IMR-90 (cell line): ENCODE data around the gene GAL3ST2. TPM values are rescaled to one million over a fixed set of nuclear protein-coding genes. Genes with fewer than 3 reads are reported as not detected.

ENCODE experiments used
- ATAC-seq: fragments of 200-7000 bp; cut with Tn5 transposase; 2 replicates; pipeline ENCODE4 v1.9.1; 2020; ENCODE audit warnings: low read depth, mild to moderate bottlenecking, moderate library complexity
- BruUV-seq: library from RNA; stranded (reverse); fragments of 400-500 nt; replicated peaks from 2 replicates; lab custom pipeline; 2021; lab: Mats Ljungman, UMichigan
- CTCF ChIA-PET: fragments of 300-600 bp; formaldehyde crosslinking; extraction: SDS; loops from one replicate; lab custom pipeline; 2021; ENCODE audit warnings: antibody characterized with exemption; lab: Yijun Ruan, JAX
- POLR2A ChIA-PET: fragments of 300-600 bp; sonication (Branson Sonifier 250); formaldehyde crosslinking; loops from one replicate; lab custom pipeline; 2022; ENCODE audit warnings: antibody characterized with exemption; ENCODE audit not compliant: unreplicated experiment; lab: Charles Lee
- DNase-seq: peaks from one replicate; pipeline ENCODE4 v3.0.0; 2013
- H2AFZ ChIP-seq: replicated peaks from 2 replicates; pipeline ENCODE3; 2013; ENCODE audit warnings: low read length, mild to moderate bottlenecking; ENCODE audit not compliant: poor library complexity
- H2AK5ac ChIP-seq: 2 replicates; pipeline ENCODE4 v1.6.1; 2013; ENCODE audit warnings: low read depth, low read length, inconsistent platforms
- H2AK9ac ChIP-seq: replicated peaks from 2 replicates; pipeline ENCODE3; 2013; ENCODE audit warnings: mild to moderate bottlenecking, low read depth, low read length, moderate library complexity; ENCODE audit not compliant: poor library complexity
- H2BK120ac ChIP-seq: 2 replicates; pipeline ENCODE4 v1.6.1; 2013; ENCODE audit warnings: low read depth, low read length, inconsistent platforms
- H2BK15ac ChIP-seq: 3 replicates; pipeline ENCODE4 v1.6.1; 2013; ENCODE audit warnings: low read depth, low read length, inconsistent platforms
- H2BK20ac ChIP-seq: 2 replicates; pipeline ENCODE4 v1.6.1; 2013; ENCODE audit warnings: low read depth, mild to moderate bottlenecking, inconsistent platforms, low read length, moderate library complexity
- H2BK5ac ChIP-seq: 2 replicates; pipeline ENCODE4 v1.6.1; 2013; ENCODE audit warnings: mild to moderate bottlenecking, low read depth, low read length, inconsistent platforms; ENCODE audit not compliant: poor library complexity, severe bottlenecking
- H3K14ac ChIP-seq: replicated peaks from 2 replicates; pipeline ENCODE4 v1.6.1; 2013; ENCODE audit warnings: low read depth, low read length, inconsistent platforms
- H3K18ac ChIP-seq: 2 replicates; pipeline ENCODE4 v1.6.1; 2013; ENCODE audit warnings: low read depth, low read length, control low read depth
- H3K23ac ChIP-seq: 2 replicates; pipeline ENCODE4 v1.6.1; 2013; ENCODE audit warnings: low read depth, low read length, inconsistent platforms
- H3K27ac ChIP-seq: 2 replicates; pipeline ENCODE4 v1.5.1; 2013; ENCODE audit warnings: mild to moderate bottlenecking, control low read depth, low read length; ENCODE audit not compliant: insufficient read depth
- H3K27me3 ChIP-seq: 2 replicates; pipeline ENCODE4 v1.6.1; 2013; ENCODE audit warnings: low read length; ENCODE audit not compliant: control insufficient read depth, insufficient read depth
- H3K36me3 ChIP-seq: 2 replicates; pipeline ENCODE4 v1.6.1; 2013; ENCODE audit warnings: low read length, mixed read lengths; ENCODE audit not compliant: control insufficient read depth, insufficient read depth
- H3K4ac ChIP-seq: 2 replicates; pipeline ENCODE4 v1.6.1; 2013; ENCODE audit warnings: low read depth, low read length, inconsistent platforms
- H3K4me1 ChIP-seq: 2 replicates; pipeline ENCODE4 v1.6.1; 2013; ENCODE audit warnings: low read length, mixed read lengths; ENCODE audit not compliant: control insufficient read depth, insufficient read depth
- H3K4me2 ChIP-seq: 2 replicates; pipeline ENCODE4 v1.6.1; 2013; ENCODE audit warnings: low read depth, mild to moderate bottlenecking, control low read depth, low read length, moderate library complexity
- H3K4me3 ChIP-seq: 2 replicates; pipeline ENCODE4 v1.5.1; 2013; ENCODE audit warnings: low read depth, mild to moderate bottlenecking, control low read depth, low read length, moderate library complexity; ENCODE audit not compliant: insufficient read depth
- H3K56ac ChIP-seq: 2 replicates; pipeline ENCODE4 v1.6.1; 2013; ENCODE audit warnings: low read length, inconsistent platforms; ENCODE audit not compliant: insufficient read depth; ENCODE audit errors: extremely low read depth
- H3K79me1 ChIP-seq, 2 experiments: 2 replicates each; pipeline ENCODE4 v1.6.1; 2013; ENCODE audit warnings: low read length in 2 of 2, inconsistent platforms in 1 of 2, low read depth in 1 of 2
- H3K9ac ChIP-seq: 2 replicates; pipeline ENCODE4 v1.6.1; 2013; ENCODE audit warnings: low read depth, low read length, control low read depth
- H3K9me1 ChIP-seq: 2 replicates; pipeline ENCODE4 v1.6.1; 2013; ENCODE audit warnings: low read length, inconsistent platforms; ENCODE audit not compliant: insufficient read depth
- H3K9me3 ChIP-seq: 2 replicates; pipeline ENCODE4 v1.6.1; 2013; ENCODE audit warnings: low read length; ENCODE audit not compliant: control insufficient read depth, insufficient read depth
- H4K20me1 ChIP-seq: 2 replicates; pipeline ENCODE4 v1.6.1; 2013; ENCODE audit warnings: low read length, inconsistent platforms; ENCODE audit not compliant: insufficient read depth
- H4K5ac ChIP-seq: 2 replicates; pipeline ENCODE4 v1.6.1; 2013; ENCODE audit warnings: mild to moderate bottlenecking, low read depth, low read length, control low read depth
- H4K8ac ChIP-seq, 2 experiments: 2 replicates each; pipeline ENCODE4 v1.6.1; 2013; ENCODE audit warnings: low read depth in 2 of 2, low read length in 2 of 2, control low read depth in 1 of 2, inconsistent platforms in 1 of 2
- H4K91ac ChIP-seq: 2 replicates; pipeline ENCODE4 v1.6.1; 2013; ENCODE audit warnings: low read depth, low read length, inconsistent platforms; ENCODE audit not compliant: insufficient read depth
- BHLHE40 ChIP-seq: fragments of 150-350 bp; IDR thresholded peaks from 2 replicates; pipeline ENCODE4 v1.6.1; 2016; ENCODE audit warnings: mild to moderate bottlenecking, low read depth, low read length
- ELK1 ChIP-seq: fragments of 150-350 bp; IDR thresholded peaks from 2 replicates; pipeline ENCODE4 v1.6.1; 2016; ENCODE audit warnings: low read depth, mild to moderate bottlenecking, low read length, moderate library complexity, borderline replicate concordance
- FOS ChIP-seq: fragments of 150-350 bp; IDR thresholded peaks from 2 replicates; pipeline ENCODE4 v1.6.1; 2016; ENCODE audit warnings: low read depth, low read length
- POLR2A ChIP-seq: IDR thresholded peaks from 2 replicates; pipeline ENCODE4 v1.6.1; 2012; ENCODE audit warnings: mild to moderate bottlenecking, low read depth, low read length
- RAD21 ChIP-seq: IDR thresholded peaks from 2 replicates; pipeline ENCODE4 v1.6.1; 2012; ENCODE audit warnings: low read length, improper control_type of control experiment
- WGBS, 2 experiments: methylation state at CpG; one replicate each; pipeline versions ENCODE4 v1.1.5 to v1.1.7; 2013; ENCODE audit warnings: missing lambda C conversion rate in 2 of 2; ENCODE audit not compliant: insufficient read length in 1 of 2; ENCODE audit errors: extremely low coverage in 2 of 2; 5-methylcytosine and 5-hydroxymethylcytosine counted together
- dilution Hi-C: fragments of 300-500 bp; cut with HindIII; formaldehyde crosslinking; loops from one replicate; pipeline ENCODE4 v1.14.3; 2018; ENCODE audit warnings: low sequenced_read_pairs; ENCODE audit not compliant: unreplicated experiment
- in situ Hi-C: fragments of 300-500 bp; cut with MboI; formaldehyde crosslinking; loops from 3 replicates; pipeline ENCODE4 v1.14.3; 2019; ENCODE audit warnings: low sequenced_read_pairs, inconsistent platforms, mixed read lengths
- intact Hi-C: fragments of 100-400 bp; cut with micrococcal nuclease; formaldehyde crosslinking; loops from 2 replicates; pipeline ENCODE4 v1.10.0; 2022
- polyA plus RNA-seq, 3 experiments: library from polyadenylated mRNA; depleted of rRNA; stranded (reverse); fragments of >200 nt; gene quantifications; 2 replicates each; pipeline ENCODE4 v1.2.3, GENCODE V29; 2012; ENCODE audit warnings: low replicate concordance in 1 of 3
- total RNA-seq: library from RNA; depleted of rRNA; stranded (reverse); fragments of >200 nt; gene quantifications from 2 replicates; pipeline ENCODE4 v1.2.3, GENCODE V29; 2012
- TF ChIP-seq, protein P1 (sequence below): fragments of 150-350 bp; IDR thresholded peaks from 2 replicates; pipeline ENCODE4 v1.6.1; 2017; ENCODE audit warnings: mild to moderate bottlenecking, antibody characterized with exemption, low read length, low read depth

GAL3ST2 gene
- total and polyA plus RNA-seq, 2 of the 4 experiments (the other 2 are of a cell fraction), result 0.07 TPM; not detected in 1

- H2AK9ac ChIP-seq, result no peak overlapping the region
- no peaks in the 10 kb centered on the region for H3K9me3 ChIP-seq
- H3K4me3 ChIP-seq, result no peak overlapping the region
- H3K4me1 ChIP-seq, result peaks cover 3% of the 10 kb centered on the region
- H4K20me1 ChIP-seq, result no peaks in the 10 kb centered on the region
- ATAC-seq (no peak), DNase-seq (no peak)
- no peak overlapping the region for H3K4me2 ChIP-seq
- no peak overlapping the region for H3K27ac ChIP-seq
- TF ChIP-seq BHLHE40 (no peak), RAD21 (no peak), ELK1 (no peak), FOS (no peak), POLR2A (no peak)
- TF ChIP-seq, protein P1, sequence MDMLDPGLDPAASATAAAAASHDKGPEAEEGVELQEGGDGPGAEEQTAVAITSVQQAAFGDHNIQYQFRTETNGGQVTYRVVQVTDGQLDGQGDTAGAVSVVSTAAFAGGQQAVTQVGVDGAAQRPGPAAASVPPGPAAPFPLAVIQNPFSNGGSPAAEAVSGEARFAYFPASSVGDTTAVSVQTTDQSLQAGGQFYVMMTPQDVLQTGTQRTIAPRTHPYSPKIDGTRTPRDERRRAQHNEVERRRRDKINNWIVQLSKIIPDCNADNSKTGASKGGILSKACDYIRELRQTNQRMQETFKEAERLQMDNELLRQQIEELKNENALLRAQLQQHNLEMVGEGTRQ, result no peak
- no peak overlapping the region for H3K14ac ChIP-seq
- no peak overlapping the region for H2BK15ac ChIP-seq
- no peak overlapping the region for H2AK5ac ChIP-seq
- H2BK20ac ChIP-seq, result no peak overlapping the region
- WGBS, 2 experiments, result 80% methylated on average over 3 of the region's 27 CpGs; no CpG with 5 or more reads in 1 of the 2 experiments
- no peak overlapping the region for H3K9ac ChIP-seq
- H3K27me3 ChIP-seq, result peaks cover 8% of the 10 kb centered on the region
- no peaks in the 10 kb centered on the region for H3K79me1 ChIP-seq
- H3K23ac ChIP-seq, result no peak overlapping the region
- H2BK120ac ChIP-seq, result no peak overlapping the region
- no peak overlapping the region for H4K8ac ChIP-seq
- H2BK5ac ChIP-seq, result no peak overlapping the region
- intact Hi-C loops, result no loop called here
- no peak overlapping the region for H3K18ac ChIP-seq
- no peaks in the 10 kb centered on the region for H3K36me3 ChIP-seq
- CTCF ChIA-PET, result no interaction called here
- H4K91ac ChIP-seq, result no peak overlapping the region
- H3K4ac ChIP-seq, result no peak overlapping the region
- no TSS peak for BruUV-seq
- dilution Hi-C loops, result no loop called here
- H3K9me1 ChIP-seq, result no peaks in the 10 kb centered on the region
- H4K5ac ChIP-seq, result no peak overlapping the region
- H2AFZ ChIP-seq, result no peak overlapping the region
- POLR2A ChIA-PET, result no interaction called here
- in situ Hi-C loops, result no loop called here
- H3K56ac ChIP-seq, result no peak overlapping the region
Measured at GRCh38 chr2:241850544-241851324, 74.1 kb downstream of the GAL3ST2 start.
